DMS53 treated with DMSO at 0.1 percent for 48 hours (cell line): ENCODE data around the gene STK35.
"Not testable (repeated sequence)": the region's sequence is repeated elsewhere in the genome, so short reads cannot be mapped to it uniquely, and the experiment has no call there.

Source experiments
- DNase-seq: peaks from one replicate; lab custom pipeline; 2025; ENCODE audit not compliant: unreplicated experiment; lab: John Stamatoyannopoulos, UW

STK35 gene

DNA sequence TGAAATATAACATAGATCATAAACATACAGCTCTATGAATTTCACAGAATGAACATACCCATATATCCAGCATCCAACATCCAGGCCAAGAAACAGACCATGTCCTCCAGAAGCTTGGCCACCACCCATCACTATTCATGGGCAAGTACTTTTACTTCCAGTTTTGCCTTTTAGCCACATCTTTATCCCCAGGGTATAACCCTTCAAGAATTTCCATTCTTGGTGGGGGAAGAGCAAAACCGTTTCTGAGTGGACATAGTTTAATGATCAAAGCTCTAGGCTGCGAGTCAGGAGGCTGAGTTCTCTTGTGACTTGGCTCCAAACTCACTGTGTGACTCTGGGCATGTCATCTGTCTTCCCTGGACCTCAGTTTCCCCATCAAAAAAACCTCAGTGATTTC is 78.3 kb downstream of the STK35 start:
- no peak for DNase-seq

DNA sequence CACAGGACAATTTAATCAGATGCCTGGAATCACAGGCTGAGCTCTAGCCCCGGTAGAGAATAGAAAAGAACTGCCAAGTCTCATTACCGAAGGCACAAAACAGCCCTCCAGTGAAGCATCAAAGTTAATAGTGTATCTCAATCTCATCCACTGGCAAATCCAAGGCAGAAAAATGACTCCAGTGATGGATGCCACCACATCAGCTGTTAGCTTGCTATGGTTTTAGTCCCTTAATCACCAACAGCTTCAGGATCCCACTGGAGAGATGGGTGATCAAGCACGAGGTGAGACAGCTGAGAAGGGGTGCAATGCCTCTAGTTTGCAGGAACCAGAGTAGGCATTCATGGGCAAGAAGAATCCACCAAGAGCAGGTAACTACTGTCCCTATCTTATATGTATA is 81.8 kb downstream of the STK35 start:
- DNase-seq = no peak

- DNase-seq = not testable (repeated sequence)
These were observed 83.3 kb downstream of the STK35 start for GRCh38 chr20:2184933-2185332.

DNA sequence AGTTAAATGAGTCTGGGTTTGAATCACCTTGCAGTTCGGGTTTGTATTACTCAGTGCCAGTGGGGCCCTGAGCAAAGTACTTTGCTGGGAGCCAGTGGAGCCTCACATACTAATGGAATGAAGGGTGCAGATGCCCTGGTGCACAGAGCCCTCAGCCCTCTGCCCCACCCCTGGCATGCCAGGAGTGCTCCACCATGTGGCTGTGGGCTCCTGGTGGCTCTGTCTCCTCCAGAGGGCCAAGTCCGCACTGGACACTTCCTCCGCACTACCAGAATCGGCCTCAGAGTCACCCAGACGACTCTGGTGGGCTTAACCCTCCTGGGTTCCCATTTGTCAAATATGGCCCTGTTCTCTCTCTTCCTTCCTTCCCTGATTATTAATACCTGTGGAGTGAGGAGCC is 94.0 kb downstream of the STK35 start:
- no peak for DNase-seq

DNA sequence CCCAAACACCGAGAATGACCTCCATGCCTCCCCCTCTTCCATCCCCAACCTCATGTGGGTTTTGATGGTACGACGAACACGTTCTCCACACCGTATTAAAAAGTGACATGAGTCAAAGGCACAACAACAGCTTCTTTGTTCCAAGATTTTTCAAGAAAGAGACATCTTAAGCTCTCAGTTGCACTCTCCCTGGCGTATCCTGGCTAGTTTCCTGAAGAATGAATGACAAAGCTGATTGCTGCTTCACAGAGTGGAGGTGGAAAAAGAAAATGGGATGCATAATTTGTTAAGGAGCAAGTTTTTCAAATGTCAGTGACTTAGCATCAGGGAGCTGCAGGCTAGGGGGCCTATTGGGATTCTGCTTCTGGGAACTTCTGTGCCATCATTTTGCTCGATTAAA is 95.5 kb downstream of the STK35 start:
- no peak for DNase-seq
